HEK293T (cell line): ENCODE data around the gene EPB41L4B.
"Not testable (repeated sequence)": the region's sequence is repeated elsewhere in the genome, so short reads cannot be mapped to it uniquely, and the experiment has no call there.

Experiments
- CTCF ChIA-PET: fragments of 350-600 bp; formaldehyde crosslinking; extraction: SDS; loops from one replicate; lab custom pipeline; 2021; ENCODE audit warnings: antibody characterized with exemption, inconsistent platforms; lab: Yijun Ruan, JAX
- POLR2A ChIA-PET: fragments of 350-600 bp; formaldehyde crosslinking; extraction: SDS; loops from one replicate; lab custom pipeline; 2020; ENCODE audit warnings: antibody characterized with exemption, inconsistent platforms; lab: Yijun Ruan, JAX
- DNase-seq: peaks from one replicate; pipeline ENCODE4 v3.0.0; 2012; ENCODE audit warnings: mixed read lengths; ENCODE audit errors: extremely low spot score
- ARNT ChIP-seq: fragments of 450-650 bp; IDR thresholded peaks from 2 replicates; pipeline ENCODE4 v1.6.1; 2017; ENCODE audit warnings: mild to moderate bottlenecking
- BHLHE40 ChIP-seq: fragments of 450-650 bp; IDR thresholded peaks from 2 replicates; pipeline ENCODE4 v1.6.1; 2016; ENCODE audit warnings: mild to moderate bottlenecking, moderate library complexity, borderline replicate concordance
- CTBP1 ChIP-seq: fragments of 450-650 bp; IDR thresholded peaks from 2 replicates; pipeline ENCODE4 v1.6.1; 2016; ENCODE audit warnings: borderline replicate concordance
- ELF4 ChIP-seq: fragments of 450-650 bp; IDR thresholded peaks from 2 replicates; pipeline ENCODE4 v1.6.1; 2017; ENCODE audit warnings: antibody characterized with exemption
- FOXA1 ChIP-seq: fragments of 450-650 bp; IDR thresholded peaks from 2 replicates; pipeline ENCODE4 v1.6.1; 2016; ENCODE audit warnings: mild to moderate bottlenecking
- FOXK2 ChIP-seq: fragments of 450-650 bp; IDR thresholded peaks from 2 replicates; pipeline ENCODE4 v1.6.1; 2016; ENCODE audit warnings: mild to moderate bottlenecking
- FOXM1 ChIP-seq: fragments of 450-650 bp; IDR thresholded peaks from 2 replicates; pipeline ENCODE4 v1.6.1; 2017; ENCODE audit warnings: mild to moderate bottlenecking, borderline replicate concordance
- HDGF ChIP-seq: fragments of 450-650 bp; IDR thresholded peaks from 2 replicates; pipeline ENCODE4 v1.6.1; 2017; ENCODE audit warnings: antibody characterized with exemption, borderline replicate concordance
- L3MBTL2 ChIP-seq: fragments of 450-650 bp; conservative IDR thresholded peaks from 2 replicates; pipeline ENCODE4 v1.6.1; 2016; ENCODE audit warnings: mild to moderate bottlenecking
- LEF1 ChIP-seq: fragments of 450-650 bp; IDR thresholded peaks from 2 replicates; pipeline ENCODE4 v1.6.1; 2017; ENCODE audit warnings: mild to moderate bottlenecking, borderline replicate concordance
- NFRKB ChIP-seq: fragments of 450-650 bp; IDR thresholded peaks from 2 replicates; pipeline ENCODE4 v1.6.1; 2016; ENCODE audit warnings: mild to moderate bottlenecking, moderate library complexity
- SP1 ChIP-seq: fragments of 450-650 bp; IDR thresholded peaks from 2 replicates; pipeline ENCODE4 v1.6.1; 2017
- SUZ12 ChIP-seq: fragments of 450-650 bp; IDR thresholded peaks from 2 replicates; pipeline ENCODE4 v1.6.1; 2016; ENCODE audit warnings: mild to moderate bottlenecking
- TARDBP ChIP-seq: fragments of 450-650 bp; IDR thresholded peaks from 2 replicates; pipeline ENCODE4 v1.6.1; 2016
- ZNF384 ChIP-seq: fragments of 450-650 bp; IDR thresholded peaks from 2 replicates; pipeline ENCODE4 v1.6.1; 2016
- TF ChIP-seq, protein P1 (sequence below): fragments of 450-650 bp; IDR thresholded peaks from 2 replicates; pipeline ENCODE4 v1.6.1; 2016

EPB41L4B gene

DNA sequence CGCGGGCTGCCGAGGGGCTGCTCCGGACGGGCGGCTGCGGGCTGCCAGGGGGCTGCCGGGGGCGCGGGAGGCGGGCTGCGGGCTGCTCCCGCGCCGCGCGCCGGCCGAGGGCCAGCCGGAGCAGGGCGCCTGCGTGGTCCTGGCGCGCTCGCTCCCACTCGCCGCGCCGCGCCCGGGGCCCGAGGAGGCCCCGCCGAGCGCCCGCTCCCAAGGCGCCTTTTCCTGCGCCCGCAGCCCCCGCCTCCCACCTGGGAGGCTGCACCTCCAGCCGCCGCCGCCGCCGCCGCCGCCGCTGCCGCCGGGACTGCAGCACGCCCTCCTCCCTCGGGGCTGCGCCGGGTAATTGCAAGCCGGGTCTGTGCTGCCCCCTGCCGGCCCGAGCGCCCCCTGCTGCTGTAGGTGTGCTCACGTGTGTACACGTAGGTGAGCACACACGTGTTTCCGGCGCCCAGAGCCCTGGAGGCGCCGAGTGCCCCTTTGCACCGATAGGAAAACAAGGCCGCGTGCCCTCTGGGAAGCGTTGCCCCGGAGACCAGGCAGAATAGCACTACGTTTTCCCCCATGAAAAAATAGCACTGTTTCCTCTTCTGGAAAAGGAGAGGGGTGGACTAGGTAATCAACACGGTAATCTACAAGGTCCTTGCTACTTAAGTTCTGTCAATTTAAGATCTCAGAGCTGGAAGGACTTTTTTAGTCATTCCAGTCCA, at the start of gene EPB41L4B:
EPB41L4B (minus strand) TSS at position 318 of the 707 bp plus-strand sequence. CDS start 613 bp downstream, outside the sequence.
- ChIA-PET POLR2A (no interaction called here), CTCF (interaction anchor here (0.7 kb wide), 1 partner anchor 24 kb away, joined by 3 read pairs; no protein-coding TSS in a partner anchor)
- TF ChIP-seq TARDBP (no peak), CTBP1 (peak; percentile 13; the same call in 1 of the 2 replicates), L3MBTL2 (peak; percentile 96), ELF4 (no peak), ARNT (no peak), BHLHE40 (no peak), LEF1 (no peak; the same call in 1 of the 2 replicates), FOXA1 (no peak), ZNF384 (no peak), HDGF (no peak), NFRKB (no peak), SP1 (no peak), FOXK2 (no peak), SUZ12 (no peak), FOXM1 (peak; percentile 13; the same call in 1 of the 2 replicates)
- TF ChIP-seq, protein P1, sequence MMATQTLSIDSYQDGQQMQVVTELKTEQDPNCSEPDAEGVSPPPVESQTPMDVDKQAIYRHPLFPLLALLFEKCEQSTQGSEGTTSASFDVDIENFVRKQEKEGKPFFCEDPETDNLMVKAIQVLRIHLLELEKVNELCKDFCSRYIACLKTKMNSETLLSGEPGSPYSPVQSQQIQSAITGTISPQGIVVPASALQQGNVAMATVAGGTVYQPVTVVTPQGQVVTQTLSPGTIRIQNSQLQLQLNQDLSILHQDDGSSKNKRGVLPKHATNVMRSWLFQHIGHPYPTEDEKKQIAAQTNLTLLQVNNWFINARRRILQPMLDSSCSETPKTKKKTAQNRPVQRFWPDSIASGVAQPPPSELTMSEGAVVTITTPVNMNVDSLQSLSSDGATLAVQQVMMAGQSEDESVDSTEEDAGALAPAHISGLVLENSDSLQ = no peak
- DNase-seq = peak; percentile 88

DNA sequence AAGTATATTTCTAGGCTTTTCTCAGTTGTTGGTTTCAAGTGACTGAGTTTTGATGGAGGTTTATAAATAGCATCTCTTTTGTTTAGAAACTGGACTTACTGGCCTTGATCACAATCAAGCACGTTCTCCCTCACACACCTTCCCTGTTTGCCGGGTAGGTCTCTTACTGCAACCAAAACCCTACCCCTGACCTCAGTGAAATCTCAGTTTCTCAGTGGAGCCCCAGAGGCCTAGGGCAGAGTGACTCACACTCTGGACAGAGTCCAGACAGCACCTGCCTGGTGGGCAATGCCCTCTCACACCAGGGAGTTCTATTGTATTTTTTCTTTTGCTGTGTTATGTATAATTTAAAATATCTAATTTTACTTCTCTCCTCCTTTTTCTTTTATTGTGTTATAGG, 48.4 kb upstream of the EPB41L4B start:
- no peak for TF ChIP-seq ZNF384
- no peak for TF ChIP-seq FOXM1
- no peak for TF ChIP-seq SP1
- TF ChIP-seq FOXA1 = no peak
- TF ChIP-seq, protein P1 = no peak
- TF ChIP-seq ARNT = no peak
- TF ChIP-seq ELF4 = no peak
- no peak for TF ChIP-seq BHLHE40
- TF ChIP-seq TARDBP = no peak
- no peak for TF ChIP-seq HDGF
- TF ChIP-seq L3MBTL2 = no peak
- ChIA-PET CTCF (no interaction called here), POLR2A (no interaction called here)
- DNase-seq = no peak

DNA sequence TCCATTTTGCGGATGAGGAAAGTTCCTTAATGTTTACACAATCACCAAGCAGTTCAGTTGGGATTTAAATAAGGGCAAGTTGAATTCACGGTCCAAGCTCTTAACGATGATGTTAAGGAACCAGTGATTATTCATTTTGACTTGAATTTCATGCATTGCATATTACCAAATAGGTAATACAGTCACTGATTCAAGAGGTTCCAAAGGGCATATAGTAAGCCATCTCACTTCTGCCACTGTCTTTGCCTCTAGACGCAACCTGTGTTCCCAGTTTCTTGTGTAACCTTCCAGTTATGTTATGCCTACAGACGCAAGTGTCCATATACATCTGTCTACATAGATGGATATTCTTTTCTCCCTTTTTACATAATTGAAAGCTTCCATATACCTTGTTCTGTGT, 39.9 kb upstream of the EPB41L4B start:
- ChIA-PET POLR2A (no interaction called here), CTCF (interaction anchor here (1.3 kb wide), 1 partner anchor 15 kb away, joined by 3 read pairs; no protein-coding TSS in a partner anchor)
- DNase-seq = no peak
- TF ChIP-seq CTBP1 (no peak), FOXM1 (no peak), BHLHE40 (no peak), FOXK2 (no peak), SP1 (no peak), FOXA1 (no peak), NFRKB (no peak), ELF4 (no peak), HDGF (no peak), ARNT (no peak), LEF1 (no peak), L3MBTL2 (no peak), SUZ12 (no peak), TARDBP (no peak), ZNF384 (no peak)
- TF ChIP-seq, protein P1 = no peak

DNA sequence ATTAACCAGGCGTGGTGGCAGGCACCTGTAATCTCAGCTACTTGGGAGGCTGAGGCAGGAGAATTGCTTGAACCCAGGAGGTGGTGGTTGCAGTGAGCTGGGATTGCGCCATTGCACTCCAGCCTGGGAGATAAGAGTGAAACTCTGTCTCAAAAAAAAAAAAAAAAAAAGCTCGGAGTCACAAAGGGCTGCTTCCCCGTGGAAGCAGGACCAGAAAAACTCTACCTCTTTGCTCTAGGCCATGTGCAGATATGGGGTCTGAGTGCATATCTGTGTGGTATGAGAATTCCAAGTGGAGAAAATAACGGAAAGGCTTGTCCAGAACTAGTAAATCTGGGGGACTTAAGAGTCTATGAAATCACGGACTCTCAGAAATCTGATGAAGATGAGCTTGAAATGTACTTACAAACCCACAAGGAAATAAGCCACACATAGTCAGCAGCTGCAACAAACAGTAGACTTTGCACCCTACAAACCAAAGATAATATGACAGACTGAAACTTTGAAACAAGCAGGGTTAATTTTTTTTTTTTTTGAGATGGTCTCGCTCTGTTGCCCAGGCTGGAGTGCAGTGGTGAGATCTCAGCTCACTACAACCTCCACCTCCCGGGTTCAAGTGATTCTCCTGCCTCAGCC, 38.2 kb upstream of the EPB41L4B start:
- CTCF ChIA-PET, DNase-seq: not testable (repeated sequence)
- POLR2A ChIA-PET = interaction anchor here (0.6 kb wide), 1 partner anchor 20 kb away, joined by 3 read pairs; no protein-coding TSS in a partner anchor

DNA sequence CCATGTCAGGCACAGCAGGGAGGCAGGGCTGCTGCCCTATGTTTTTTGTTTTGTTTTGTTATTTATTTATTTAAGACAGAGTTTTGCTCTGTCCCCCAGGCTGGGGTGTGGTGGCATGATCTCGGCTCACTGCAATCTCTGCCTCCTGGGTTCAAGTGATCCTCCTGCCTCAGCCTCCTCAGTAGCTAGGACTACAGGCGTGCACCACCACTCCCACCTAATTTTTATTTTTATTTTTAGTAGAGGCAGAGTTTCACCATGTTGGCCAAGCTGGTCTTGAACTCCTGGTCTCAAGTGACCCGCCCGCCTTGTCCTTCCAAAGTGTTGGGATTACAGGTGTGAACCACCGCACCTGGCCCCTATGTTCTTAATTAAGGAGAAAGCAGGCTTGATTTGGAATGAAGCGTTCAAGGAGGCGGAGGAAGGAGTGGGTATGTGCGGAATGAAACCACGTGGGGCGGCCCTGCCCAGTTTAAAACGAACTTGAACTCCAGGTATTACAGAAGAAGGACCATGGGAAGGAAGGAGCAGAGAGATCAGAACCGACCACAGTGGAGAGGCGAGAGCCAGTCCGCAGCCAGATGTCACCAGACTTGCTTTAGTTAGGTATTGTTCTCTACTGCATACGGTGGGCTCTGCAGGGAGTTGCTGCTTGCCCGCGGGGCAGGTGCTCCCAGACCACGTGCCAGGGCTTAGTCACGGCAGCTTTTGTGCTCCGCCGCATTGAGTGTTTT, 34.9 kb upstream of the EPB41L4B start:
- POLR2A ChIA-PET = no interaction called here
- DNase-seq = no peak
- TF ChIP-seq NFRKB (no peak), SP1 (no peak), FOXM1 (no peak), FOXK2 (no peak), L3MBTL2 (no peak), SUZ12 (no peak), HDGF (no peak), ELF4 (no peak), CTBP1 (no peak), ARNT (no peak), ZNF384 (no peak), TARDBP (no peak), FOXA1 (no peak), BHLHE40 (no peak), LEF1 (no peak)
- TF ChIP-seq, protein P1 = no peak
- CTCF ChIA-PET = no interaction called here
